ENCODE measurements around the gene STK11IP.

Gene STK11IP, protein sequence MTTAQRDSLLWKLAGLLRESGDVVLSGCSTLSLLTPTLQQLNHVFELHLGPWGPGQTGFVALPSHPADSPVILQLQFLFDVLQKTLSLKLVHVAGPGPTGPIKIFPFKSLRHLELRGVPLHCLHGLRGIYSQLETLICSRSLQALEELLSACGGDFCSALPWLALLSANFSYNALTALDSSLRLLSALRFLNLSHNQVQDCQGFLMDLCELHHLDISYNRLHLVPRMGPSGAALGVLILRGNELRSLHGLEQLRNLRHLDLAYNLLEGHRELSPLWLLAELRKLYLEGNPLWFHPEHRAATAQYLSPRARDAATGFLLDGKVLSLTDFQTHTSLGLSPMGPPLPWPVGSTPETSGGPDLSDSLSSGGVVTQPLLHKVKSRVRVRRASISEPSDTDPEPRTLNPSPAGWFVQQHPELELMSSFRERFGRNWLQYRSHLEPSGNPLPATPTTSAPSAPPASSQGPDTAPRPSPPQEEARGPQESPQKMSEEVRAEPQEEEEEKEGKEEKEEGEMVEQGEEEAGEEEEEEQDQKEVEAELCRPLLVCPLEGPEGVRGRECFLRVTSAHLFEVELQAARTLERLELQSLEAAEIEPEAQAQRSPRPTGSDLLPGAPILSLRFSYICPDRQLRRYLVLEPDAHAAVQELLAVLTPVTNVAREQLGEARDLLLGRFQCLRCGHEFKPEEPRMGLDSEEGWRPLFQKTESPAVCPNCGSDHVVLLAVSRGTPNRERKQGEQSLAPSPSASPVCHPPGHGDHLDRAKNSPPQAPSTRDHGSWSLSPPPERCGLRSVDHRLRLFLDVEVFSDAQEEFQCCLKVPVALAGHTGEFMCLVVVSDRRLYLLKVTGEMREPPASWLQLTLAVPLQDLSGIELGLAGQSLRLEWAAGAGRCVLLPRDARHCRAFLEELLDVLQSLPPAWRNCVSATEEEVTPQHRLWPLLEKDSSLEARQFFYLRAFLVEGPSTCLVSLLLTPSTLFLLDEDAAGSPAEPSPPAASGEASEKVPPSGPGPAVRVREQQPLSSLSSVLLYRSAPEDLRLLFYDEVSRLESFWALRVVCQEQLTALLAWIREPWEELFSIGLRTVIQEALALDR

DNA sequence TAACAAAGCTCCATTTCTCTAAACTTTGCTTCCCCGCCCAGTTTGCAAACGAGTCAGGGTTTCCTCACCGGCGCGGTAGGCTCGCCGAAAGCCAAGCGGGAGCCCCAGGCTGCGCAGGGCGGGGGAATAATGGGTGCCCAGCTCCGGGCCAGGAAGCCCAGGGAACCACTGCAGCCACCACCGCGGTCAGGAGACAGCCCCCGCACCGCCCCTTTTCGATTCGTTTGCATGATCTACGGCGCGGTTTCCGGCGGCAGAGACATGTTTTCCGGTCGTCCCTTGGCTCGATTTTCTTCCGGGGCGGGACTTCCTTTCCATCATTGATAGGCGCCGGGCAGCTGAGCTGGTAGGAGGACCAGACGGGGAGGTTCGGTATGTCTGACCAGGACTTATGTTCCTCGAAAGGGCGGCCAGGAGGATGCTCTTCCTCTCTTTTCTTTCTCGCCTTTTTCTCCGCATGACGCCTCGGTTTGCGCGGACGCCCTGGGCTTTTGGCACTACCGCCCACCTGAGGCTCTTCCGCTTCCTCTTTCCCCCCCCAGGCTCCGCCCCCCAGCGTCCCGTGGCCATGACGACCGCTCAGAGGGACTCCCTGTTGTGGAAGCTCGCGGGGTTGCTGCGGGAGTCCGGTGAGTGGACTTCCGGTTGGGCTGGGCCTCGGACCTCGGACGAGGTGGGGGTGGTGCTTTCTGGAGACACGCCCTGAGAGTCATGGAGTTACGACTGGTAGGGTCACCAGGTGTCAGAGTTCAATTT is at the start of gene STK11IP:
TSS of gene STK11IP (plus strand) at position 306 of the 756 bp plus-strand sequence. CDS start at position 569, 263 bp downstream.
- peak; percentile 79 for DNase-seq

DNA sequence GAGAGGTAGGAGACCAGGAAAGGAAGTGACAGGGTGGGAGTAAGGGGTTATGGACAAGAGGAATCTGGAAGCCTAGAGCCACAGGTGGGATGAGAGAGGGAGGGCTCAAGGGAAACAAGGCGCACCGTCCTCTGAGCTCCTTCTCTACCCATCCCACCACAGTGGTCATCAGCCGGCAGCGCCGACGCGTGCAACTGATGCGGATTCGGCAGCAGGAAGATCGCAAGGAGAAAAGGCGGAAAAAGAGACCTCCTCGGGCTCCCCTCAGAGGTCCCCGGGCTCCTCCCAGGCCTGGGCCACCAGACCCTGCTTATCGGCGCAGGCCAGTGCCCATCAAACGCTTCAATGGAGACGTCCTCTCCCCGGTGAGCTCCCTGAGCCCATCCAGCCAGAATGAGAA is 48.7 kb upstream of the STK11IP start:
- no peak for DNase-seq

DNA sequence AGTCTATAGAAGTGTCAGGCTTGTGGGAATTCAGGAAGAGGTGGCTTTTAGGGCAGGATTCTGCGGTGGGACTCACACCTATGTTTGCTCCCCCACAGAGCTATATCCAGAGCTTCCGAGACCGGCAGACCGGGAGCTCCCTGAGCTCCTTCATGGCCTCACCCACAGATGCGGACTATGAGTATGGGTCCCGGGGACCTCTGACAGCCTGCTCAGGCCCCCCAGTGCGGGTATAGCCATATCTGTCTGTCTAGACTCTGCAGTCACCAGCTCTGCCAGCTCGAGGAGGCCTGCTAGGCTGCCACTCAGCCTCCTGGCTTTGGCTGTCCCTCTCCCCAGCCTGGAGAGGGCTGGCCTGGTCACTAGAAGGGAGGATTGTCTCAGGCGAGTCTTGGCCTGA is 48.0 kb upstream of the STK11IP start:
- DNase-seq: no peak

DNA sequence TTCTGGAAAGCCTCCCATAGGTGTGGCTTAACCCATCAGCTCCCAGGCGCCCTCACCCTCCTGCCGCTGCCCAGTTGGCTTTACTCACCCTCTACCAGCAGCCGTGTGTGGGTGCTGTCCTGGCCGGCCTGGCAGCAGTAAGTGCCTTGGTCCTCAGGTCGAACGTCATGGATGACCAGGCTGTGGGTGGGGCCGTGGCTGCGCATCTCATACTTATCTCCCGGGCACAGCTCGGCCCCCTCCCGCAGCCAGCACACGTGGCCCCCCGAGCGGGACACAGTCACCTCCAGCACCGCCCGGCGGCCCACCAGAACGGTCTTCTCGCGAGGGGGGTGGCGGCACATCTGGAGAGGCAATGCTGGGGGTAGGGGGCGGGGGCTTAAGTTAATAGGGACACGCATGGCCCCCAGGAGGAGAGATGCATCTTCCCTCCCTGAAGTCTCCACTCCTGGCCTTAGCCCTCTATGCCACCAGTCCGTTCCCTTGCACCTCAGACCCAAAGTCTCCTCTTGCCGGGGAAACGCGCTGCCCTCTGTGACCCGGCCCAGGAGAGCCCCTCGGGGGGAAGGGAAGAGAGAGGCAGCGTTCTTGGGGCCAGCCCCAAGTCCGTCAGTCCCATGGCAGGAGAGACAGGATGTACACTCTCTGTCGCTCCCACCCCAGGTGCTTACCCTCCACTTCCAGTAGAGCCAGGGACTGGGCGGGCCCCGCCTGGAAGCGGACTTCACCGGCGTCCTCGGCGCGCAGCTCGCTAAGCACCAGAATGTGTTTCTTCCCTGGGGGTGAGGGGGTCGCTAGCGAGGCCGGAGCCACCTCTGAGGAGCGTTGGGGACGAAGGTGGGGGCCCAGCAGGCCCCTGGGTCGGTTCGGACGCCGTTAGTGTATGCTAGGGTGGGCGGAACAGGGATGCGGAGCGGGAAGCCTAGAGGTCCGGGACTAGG is 45.9 kb upstream of the STK11IP start:
- DNase-seq: no peak

DNA sequence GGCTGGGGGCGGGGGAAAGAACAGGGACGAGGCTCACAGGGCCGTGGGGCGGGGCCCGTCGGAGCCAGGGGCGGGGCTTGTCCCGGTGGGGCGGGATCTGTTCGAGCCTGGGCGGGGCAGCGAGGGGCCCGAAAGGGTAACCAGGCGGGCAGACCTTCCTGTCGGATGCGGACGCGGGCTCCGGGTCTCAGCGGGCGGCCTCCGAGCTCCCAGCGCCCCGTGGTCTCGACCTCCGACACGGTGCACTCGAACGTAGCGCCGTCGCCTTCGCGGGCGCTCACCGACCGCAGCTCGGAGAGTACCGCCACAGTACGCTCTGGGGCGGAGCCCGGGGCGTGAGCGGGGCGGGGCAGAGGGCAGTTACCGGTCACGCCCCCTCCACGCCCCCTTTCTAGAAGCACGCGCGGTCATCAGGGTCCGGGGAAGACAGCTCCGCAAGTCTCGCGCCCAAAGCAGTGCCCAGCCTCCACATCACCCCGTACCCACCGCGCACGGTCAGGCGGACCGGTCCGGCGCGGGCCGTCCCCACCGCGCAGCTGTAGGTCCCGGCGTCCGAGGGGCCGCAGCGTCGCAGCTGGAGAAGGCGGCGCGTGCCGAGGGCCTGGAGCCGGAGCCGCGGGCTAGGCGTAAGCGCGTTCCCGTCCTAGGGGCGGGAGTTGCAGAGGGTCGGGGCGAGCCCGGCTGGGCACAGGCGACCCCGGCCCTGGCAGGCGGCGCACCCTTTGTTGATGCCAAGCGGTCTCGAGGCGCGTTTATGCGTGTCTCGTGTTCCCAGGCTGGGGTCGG is 45.1 kb upstream of the STK11IP start:
- DNase-seq: no peak

DNA sequence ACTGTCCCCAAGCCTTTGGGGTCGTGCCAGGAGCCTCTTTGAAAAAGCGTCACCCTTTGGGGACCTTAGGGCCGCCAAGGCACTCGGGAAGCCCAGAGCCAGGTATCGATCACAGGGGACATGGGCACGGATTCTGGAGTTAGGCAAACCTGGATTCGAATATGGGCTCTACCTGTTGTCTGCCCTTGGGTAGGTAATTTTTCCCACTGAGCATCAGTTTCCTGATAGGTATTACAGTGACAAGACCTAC is 44.6 kb upstream of the STK11IP start:
- DNase-seq: no peak

DNA sequence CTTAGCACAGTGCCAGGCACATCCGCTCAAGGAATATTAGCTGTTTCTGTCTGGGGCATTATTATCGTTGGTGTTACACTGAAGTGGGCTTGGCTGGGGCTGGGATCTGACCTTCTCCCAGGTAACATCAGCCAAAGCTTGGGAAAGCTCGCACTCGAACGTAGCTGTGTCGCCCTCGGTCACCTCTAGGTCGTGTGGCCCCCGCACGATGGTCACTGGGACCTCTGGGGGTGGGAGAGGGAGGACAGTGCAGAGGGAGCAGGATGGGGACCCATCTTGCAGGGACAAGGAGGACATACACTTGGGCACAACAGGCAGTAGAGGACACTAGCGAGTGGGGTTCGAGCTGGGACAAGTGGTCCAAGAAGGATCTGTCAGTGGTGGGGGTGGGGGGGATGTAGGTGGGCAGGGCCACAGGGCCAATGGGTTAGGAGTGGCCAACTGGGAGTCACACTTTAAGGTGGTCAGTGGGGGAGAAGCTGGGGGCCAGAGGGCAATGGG is 44.1 kb upstream of the STK11IP start:
- no peak for DNase-seq

DNA sequence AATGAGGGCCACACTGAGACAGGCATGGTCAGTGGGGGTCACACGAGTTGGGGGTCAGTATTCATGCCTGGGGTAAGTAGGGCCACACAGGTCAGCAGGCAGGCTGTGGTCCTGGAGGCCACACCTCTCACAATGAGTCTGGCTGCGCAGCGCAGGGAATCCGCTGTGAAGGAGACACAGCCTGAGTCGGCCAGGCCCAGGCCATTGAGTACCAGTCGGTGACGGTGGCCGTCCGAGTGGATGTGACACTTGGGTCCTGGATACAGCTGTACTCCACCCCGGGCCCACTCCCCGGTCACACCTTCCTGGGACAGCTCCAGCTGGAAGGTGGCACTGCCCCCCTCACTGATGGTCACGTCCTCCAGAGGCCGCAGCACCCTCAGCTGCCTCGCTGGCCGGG is 43.3 kb upstream of the STK11IP start:
- no peak for DNase-seq

DNA sequence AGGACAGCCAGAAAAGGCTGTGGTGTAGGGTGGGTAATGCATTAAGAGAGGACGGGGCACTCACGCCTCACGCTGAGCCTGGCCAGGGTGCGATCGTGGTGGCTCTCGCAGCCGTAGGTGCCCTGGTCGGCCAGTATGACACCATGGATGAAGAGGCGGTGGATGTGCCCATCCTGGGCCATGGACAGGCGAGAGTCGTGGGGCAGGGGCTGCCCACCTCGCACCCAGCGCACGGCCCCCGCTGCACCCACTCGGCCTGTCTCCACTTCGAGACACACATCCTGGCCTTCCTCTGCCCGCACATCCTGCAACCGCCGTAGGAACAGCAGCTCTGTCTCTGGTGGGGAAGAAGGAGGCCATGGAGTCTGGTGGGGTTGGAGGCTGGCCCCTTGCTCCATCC is 41.7 kb upstream of the STK11IP start:
- DNase-seq: no peak

DNA sequence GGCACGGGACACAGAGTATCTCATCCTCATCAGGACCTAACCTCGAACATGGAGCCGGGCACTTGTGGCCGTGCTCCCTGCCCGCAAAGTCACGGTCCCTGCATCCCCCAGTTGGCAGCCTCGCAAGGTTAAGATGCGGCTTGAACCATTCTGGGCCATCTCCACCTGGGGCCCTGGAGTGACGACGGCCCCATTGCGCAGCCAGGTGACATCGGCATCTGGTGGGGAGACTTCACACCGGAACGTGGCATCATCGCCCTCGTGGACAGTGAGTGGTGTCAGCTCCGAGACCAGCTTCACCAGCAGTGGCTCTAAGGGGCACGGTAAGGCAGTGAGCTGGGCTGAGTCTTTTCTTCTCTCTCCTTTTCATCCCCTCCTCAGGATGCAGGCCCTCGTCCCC is 41.2 kb upstream of the STK11IP start:
- no peak for DNase-seq

DNA sequence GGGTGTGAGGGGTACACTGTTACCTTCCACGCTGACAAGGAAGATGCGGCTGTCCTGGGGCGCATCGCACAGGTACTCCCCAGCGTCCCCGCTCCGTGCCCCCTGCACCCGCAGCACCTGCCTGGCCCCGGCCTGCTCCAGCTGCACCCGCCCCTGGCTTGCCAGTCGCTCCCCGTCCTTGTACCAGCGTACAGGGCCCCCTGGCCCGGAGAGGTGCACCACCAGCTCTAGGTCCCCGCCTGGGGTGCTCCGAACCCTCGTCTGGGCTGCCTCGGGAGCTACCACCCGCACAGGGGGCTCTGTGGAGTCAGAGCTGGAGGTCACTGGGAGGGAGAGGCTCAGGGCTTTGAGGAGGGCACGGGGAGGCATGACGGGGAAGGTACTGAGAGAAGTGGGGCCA is 40.3 kb upstream of the STK11IP start:
- no peak for DNase-seq

DNA sequence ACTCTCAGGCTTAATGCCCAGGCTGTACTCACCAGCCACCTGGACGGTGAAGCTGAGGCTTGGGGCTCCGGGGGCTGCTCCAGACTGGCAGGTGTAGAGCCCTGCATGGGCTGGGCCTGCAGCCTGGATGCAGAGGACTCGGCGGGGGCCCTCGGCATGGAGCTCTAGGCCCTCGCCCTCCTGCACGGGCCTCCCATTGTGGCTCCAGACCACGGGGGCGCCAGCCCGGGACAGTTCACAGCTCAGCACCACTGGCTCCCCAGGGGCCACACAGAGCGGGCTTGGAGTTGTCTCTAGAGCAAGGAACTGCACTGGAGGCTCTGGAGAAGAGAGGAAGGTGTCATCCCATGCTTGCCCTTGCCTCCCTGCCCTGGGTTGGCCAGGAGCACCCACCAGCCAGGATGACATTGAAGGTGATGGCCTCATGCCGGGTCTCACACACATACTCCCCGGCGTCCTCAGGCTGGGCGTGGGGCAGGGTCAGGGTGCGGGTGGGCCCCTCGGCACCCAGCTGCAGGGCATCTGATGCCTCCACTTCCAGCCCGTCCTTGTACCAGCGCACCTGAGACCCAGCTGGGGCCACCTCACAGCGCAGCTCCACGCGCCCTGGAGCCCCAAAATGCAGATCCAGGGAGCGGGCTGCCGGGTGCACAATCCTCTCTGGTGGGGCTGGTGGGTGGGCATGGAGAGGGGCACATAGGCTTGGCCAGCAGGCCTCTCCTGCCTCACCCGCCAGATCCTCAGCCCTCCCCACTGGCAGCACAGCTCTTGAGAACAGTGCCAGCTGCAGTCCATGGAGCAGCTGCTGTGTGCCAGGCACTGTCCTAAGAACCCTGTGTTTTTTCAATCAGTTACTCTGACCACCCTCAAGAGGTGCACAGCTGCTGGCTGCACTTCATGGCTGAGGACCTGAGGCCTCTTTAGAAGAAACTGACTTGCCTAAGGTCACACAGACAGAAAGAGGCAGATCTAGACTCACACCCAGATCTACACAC is 39.6 kb upstream of the STK11IP start:
- no peak for DNase-seq

DNA sequence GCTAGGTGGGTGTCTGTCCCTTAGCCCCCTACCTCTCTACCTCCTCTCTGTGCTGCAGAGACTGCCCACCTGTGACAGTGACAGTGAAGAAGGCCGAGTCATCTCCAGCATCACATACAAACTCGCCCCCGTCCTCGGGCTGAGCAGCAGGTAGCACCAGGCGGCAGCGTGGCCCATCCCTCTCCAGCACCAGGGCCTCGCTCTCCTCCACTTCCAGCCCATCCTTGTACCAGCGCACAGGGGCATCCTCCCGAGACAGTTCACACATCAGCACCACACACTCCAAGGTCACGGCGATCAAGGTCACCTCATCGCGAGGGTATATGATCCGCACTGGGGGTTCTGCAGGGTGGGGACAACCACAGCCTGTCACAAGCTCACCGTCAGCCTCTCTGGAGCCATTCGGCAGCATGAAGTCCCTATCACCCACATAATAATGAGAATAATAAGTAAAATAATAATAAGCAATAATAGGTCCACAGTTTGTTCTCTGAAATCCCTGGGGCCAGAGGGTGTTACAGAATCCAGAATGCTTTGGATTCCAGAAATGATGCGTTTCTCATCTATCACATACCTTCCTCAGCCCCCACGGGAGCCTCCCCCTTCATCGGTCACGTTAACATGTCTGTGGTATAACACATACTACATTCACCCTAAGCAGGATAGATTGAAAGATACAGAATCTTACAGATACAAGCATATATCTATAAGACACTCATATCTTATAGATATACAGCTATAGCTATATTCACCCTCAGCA is 38.3 kb upstream of the STK11IP start:
- DNase-seq: no peak

DNA sequence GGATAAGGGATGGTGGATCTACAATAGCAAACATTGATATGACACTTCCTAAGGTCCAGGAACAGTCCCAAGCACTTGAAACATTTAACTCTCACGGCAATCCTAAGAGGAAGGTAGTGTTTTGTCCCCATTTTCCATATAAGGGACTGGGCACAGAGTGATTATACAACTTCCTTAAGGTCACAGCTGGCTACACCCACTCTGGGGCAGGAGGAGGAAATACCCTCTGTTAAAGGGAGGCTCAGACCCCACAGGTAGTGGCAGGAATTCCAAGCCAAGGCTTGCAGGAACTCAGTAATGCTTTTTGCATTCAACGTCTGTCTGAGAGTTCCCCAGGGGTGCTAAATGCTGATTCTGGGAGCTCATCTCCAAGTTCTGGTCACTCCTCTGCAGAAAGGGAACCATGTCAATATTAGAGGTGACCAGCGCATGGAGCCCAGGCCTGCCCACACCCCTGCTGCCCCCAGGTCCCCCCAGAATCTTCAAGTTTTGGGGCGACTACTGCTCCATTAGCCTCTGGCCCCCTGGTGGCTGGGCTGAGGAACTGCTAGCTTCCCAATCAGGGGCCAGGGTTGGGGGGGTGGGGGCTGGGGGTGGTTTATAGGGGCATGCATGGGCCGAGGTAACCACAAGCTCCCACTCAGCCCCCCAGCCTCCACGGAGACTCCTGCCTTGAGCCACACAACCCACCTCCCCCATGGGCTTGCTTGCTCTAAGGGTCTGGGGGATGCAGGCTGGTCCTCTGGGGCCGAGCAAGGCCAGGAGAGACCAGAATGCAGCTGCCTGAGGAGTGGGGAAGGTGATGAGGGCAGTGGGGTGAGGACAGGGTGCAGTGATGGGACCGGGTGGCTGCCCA is 37.4 kb upstream of the STK11IP start:
- no peak for DNase-seq

DNA sequence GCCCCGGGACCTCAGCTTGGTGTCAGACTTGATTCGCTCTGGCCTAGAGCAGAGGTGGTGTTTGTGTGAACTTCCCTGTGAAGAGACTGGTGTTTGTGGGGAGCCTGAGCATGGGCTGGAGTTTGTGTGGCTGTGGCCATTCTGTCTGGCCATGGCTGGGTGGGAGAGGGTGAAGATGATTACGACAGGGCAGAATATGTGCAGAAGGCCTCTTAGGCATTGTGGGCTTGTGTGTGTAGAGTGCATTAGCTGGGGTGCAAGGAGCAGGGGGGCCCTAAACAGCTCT is 36.8 kb upstream of the STK11IP start:
- no peak for DNase-seq

DNA sequence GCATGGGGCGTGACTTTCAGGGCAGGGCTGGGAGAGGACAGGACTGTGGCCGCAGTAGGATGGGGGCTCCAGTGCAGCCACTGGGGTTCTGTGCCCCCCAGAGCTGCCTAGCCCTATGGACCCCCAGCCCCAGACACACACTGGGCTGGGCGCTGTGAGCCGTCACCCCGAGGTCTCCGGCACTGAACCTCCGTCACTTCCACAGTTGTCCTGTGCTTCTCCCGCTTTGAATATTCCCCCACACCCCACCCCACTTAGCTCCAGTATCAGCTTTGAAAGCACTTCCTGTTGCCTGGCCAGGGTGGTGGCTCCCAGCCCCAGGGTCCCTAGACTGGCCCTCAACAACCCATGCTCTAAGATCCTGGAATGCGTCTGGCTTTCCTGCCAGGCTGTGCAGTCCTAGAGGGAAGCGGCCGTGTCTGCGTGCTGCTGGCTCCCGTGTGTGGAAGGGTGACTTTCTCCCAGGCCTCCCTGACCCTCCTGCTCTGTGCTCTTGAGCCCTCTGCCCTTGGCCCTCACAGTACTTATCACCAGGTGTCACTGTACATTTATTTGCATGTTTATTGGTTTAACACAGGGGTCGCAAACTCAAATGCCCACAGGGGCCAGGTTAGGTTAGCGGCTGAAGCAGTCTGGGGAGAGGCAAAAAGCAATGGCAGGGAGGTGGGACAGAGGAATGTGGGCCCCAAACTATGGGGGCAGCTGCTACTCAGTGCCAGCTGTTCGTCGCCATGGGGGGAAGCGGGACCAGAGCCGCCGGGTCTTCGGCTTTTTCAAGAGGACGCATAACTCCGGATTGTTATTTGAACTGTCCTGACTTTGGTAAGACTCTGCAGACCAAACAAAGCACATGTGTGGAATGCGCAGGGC is 36.2 kb upstream of the STK11IP start:
- DNase-seq: no peak

Data from GF-D8 (cell line).